ENCODE results near the gene WDR59. TPM values are rescaled to one million over a fixed set of nuclear protein-coding genes. Genes with fewer than 3 reads are reported as not detected.

WDR59 gene
- total and polyA plus RNA-seq, 2 donors (not counting 3 experiments of a cell fraction or from before 2014, with no cell fraction given), result 51.1 to 60.0 TPM

- Histone ChIP-seq H3K9ac (replicated peaks; ENCODE audit: extremely low read depth, insufficient read depth, low read length) (no peak overlapping the region), H3K4me1 (ENCODE audit: control insufficient read depth, extremely low read depth, insufficient read depth, low read length) (no peaks in the 10 kb centered on the region), H3K9me3 (replicated peaks; ENCODE audit: control insufficient read depth, insufficient read depth, low read length) (no peaks in the 10 kb centered on the region), H3K27me3 (ENCODE audit: control insufficient read depth in 2 of 2, insufficient read depth in 2 of 2, low read length in 2 of 2) (no peaks in the 10 kb centered on the region), H2AFZ (ENCODE audit: low read depth, low read length) (no peak overlapping the region), H3K4me2 (ENCODE audit: insufficient read depth, low read length) (no peak overlapping the region), H3K4me3 (replicated peaks in 1 of 3; ENCODE audit: insufficient read depth in 1 of 3, low read depth in 1 of 3, low read length in 3 of 3) (no peak overlapping the region), H4K20me1 (replicated peaks; ENCODE audit: control insufficient read depth, extremely low read depth, insufficient read depth, low read length) (no peaks in the 10 kb centered on the region), H3K9me1 (replicated peaks; ENCODE audit: control insufficient read depth, extremely low read depth, insufficient read depth, low read length) (no peaks in the 10 kb centered on the region), H3K36me3 (ENCODE audit: control insufficient read depth in 2 of 2, extremely low read depth in 1 of 2, insufficient read depth in 2 of 2, low read length in 2 of 2) (peaks cover 0 to 2% of the 10 kb centered on the region in 2 experiments), H3K27ac (ENCODE audit: insufficient read depth, low read depth, low read length) (no peak overlapping the region), H3K79me2 (ENCODE audit: control insufficient read depth, insufficient read depth, low read length) (no peaks in the 10 kb centered on the region)
- DNase-seq (ENCODE audit: low read depth, low spot score) (no peak), FAIRE-seq (no peak)
- no TSS peak for BruUV-seq (replicated peaks)
- dilution Hi-C loops (cut with MboI; ENCODE audit: extremely low pct_ligation_motif_present, low sequenced_read_pairs), result no loop called here
- intact Hi-C loops (cut with micrococcal nuclease), result no loop called here
- ChIA-PET POLR2A (no interaction called here), CTCF (no interaction called here)
- TF ChIP-seq EZH2 (IDR thresholded peaks at IDR 0.05; ENCODE audit: borderline replicate concordance, low read depth, low read length, severe bottlenecking), result no peak
- TF ChIP-seq POLR2AphosphoS5 (IDR thresholded peaks at IDR 0.05; ENCODE audit: insufficient read depth, low read depth, low read length), result no peak
- no peak for TF ChIP-seq POLR2A (IDR thresholded peaks at IDR 0.05; ENCODE audit: low read depth, low read length)
- no peak for TF ChIP-seq GATA2 (IDR thresholded peaks at IDR 0.05; ENCODE audit: insufficient read depth, insufficient read length, low read depth, low read length)
- no peak for TF ChIP-seq FOS (IDR thresholded peaks at IDR 0.05; ENCODE audit: borderline replicate concordance, insufficient read depth, low read length)
- TF ChIP-seq CTCF (IDR thresholded peaks at IDR 0.05; ENCODE audit: extremely low read depth in 1 of 2, insufficient read depth in 1 of 2, low read depth in 1 of 2, low read length in 2 of 2), result no peak
- TF ChIP-seq JUN (IDR thresholded peaks at IDR 0.05; ENCODE audit: borderline replicate concordance, insufficient read depth, insufficient read length, low read depth), result no peak
- no peak for TF ChIP-seq MYC (IDR thresholded peaks at IDR 0.05; ENCODE audit: low read depth, low read length)
- TF ChIP-seq MAX (IDR thresholded peaks at IDR 0.05; ENCODE audit: insufficient read depth, insufficient read length), result no peak
Observed at GRCh38 chr16:74926805-74927204, 58.1 kb downstream of the WDR59 start.
